CD14-positive monocyte (primary cell): ENCODE data around the gene FBXO34. TPM values are rescaled to one million over a fixed set of nuclear protein-coding genes. Genes with fewer than 3 reads are reported as not detected.

Source experiments
- DNase-seq, 3 donors: peaks; one replicate each; pipeline ENCODE4 v3.0.0-alpha.2; 2011 to 2022
- H2AFZ ChIP-seq: 2 replicates; pipeline ENCODE4 v1.6.0; 2012; ENCODE audit warnings: mild to moderate bottlenecking, low read depth, low read length, inconsistent platforms; ENCODE audit not compliant: insufficient read depth, poor library complexity, severe bottlenecking
- H3K27ac ChIP-seq, 2 donors: 1 replicate in 1 of 2; 2 replicates in 1 of 2; pipeline ENCODE4 v1.5.1; 2012 to 2013; ENCODE audit warnings: low read length in 2 of 2, control low read depth in 1 of 2, inconsistent platforms in 1 of 2, low read depth in 1 of 2, mild to moderate bottlenecking in 1 of 2
- H3K27me3 ChIP-seq, 2 donors: one replicate each; pipeline versions ENCODE4 v1.6.0 to v1.6.1; 2011 to 2013; ENCODE audit warnings: low read length in 2 of 2; ENCODE audit not compliant: control insufficient read depth in 2 of 2, insufficient read depth in 2 of 2
- H3K36me3 ChIP-seq, 2 donors: replicated peaks in 1 of 2; 1 replicate in 1 of 2; 2 replicates in 1 of 2; pipeline versions ENCODE4 v1.5.1 to v1.6.1; 2012 to 2013; ENCODE audit warnings: low read length in 2 of 2, control low read depth in 1 of 2, inconsistent platforms in 1 of 2, mild to moderate bottlenecking in 1 of 2; ENCODE audit not compliant: insufficient read depth in 2 of 2, control insufficient read depth in 1 of 2
- H3K4me1 ChIP-seq, 2 donors: 1 replicate in 1 of 2; 2 replicates in 1 of 2; pipeline versions ENCODE4 v1.5.1 to v1.6.1; 2012 to 2013; ENCODE audit warnings: low read length in 2 of 2, control low read depth in 1 of 2, inconsistent platforms in 1 of 2, mild to moderate bottlenecking in 1 of 2, moderate library complexity in 1 of 2; ENCODE audit not compliant: insufficient read depth in 2 of 2, control insufficient read depth in 1 of 2
- H3K4me2 ChIP-seq: replicated peaks from 2 replicates; pipeline ENCODE3; 2012; ENCODE audit warnings: low read length, moderate library complexity, mild to moderate bottlenecking; ENCODE audit not compliant: poor library complexity, severe bottlenecking; ENCODE audit errors: extremely low read depth
- H3K4me3 ChIP-seq, 3 experiments: fragments of 200-600 bp in 1 of 3; sonication (generic) in 1 of 3; replicated peaks in 1 of 3; 1 replicate in 2 of 3; 2 replicates in 1 of 3; pipeline ENCODE4 v1.5.1; 2011 to 2013; ENCODE audit warnings: low read length in 3 of 3, mild to moderate bottlenecking in 3 of 3, control low read depth in 2 of 3, low read depth in 2 of 3, inconsistent platforms in 1 of 3, moderate library complexity in 1 of 3
- H3K79me2 ChIP-seq: 2 replicates; pipeline ENCODE4 v1.6.0; 2012; ENCODE audit warnings: mild to moderate bottlenecking, control low read depth, inconsistent platforms, low read length, moderate library complexity; ENCODE audit not compliant: insufficient read depth
- H3K9ac ChIP-seq: 2 replicates; pipeline ENCODE4 v1.6.0; 2017; ENCODE audit warnings: low read length, mild to moderate bottlenecking; ENCODE audit not compliant: insufficient read depth, poor library complexity, severe bottlenecking
- H3K9me3 ChIP-seq, 2 donors: replicated peaks in 1 of 2; 1 replicate in 1 of 2; 2 replicates in 1 of 2; pipeline versions ENCODE4 v1.5.1 to v1.6.1; 2012 to 2013; ENCODE audit warnings: low read length in 2 of 2, control low read depth in 1 of 2; ENCODE audit not compliant: control insufficient read depth in 1 of 2, insufficient read depth in 1 of 2
- H4K20me1 ChIP-seq: 2 replicates; pipeline ENCODE4 v1.6.0; 2012; ENCODE audit warnings: mild to moderate bottlenecking, low read length, control low read depth, moderate library complexity; ENCODE audit not compliant: insufficient read depth
- H3K27ac Mint-ChIP-seq, 7 donors: one replicate each; pipeline ENCODE4 v1.8.0; 2020; ENCODE audit warnings: mild to moderate bottlenecking in 7 of 7, mixed read lengths in 7 of 7, moderate library complexity in 6 of 7, inconsistent platforms in 2 of 7
- H3K27me3 Mint-ChIP-seq, 3 donors: one replicate each; pipeline ENCODE4 v1.8.0; 2021 to 2022; ENCODE audit warnings: low read depth in 3 of 3, mild to moderate bottlenecking in 3 of 3, mixed read lengths in 3 of 3, moderate library complexity in 3 of 3, inconsistent platforms in 1 of 3
- H3K36me3 Mint-ChIP-seq, 2 donors: one replicate each; pipeline ENCODE4 v1.8.0; 2020; ENCODE audit warnings: mixed read lengths in 2 of 2, inconsistent platforms in 1 of 2, mild to moderate bottlenecking in 1 of 2
- H3K4me1 Mint-ChIP-seq: one replicate; pipeline ENCODE4 v1.8.0; 2020; ENCODE audit warnings: mild to moderate bottlenecking, mixed read lengths
- H3K4me3 Mint-ChIP-seq, 2 donors: one replicate each; pipeline ENCODE4 v1.8.0; 2020; ENCODE audit warnings: mild to moderate bottlenecking in 2 of 2, mixed read lengths in 2 of 2, moderate library complexity in 1 of 2
- H3K9me3 Mint-ChIP-seq, 7 donors: one replicate each; pipeline ENCODE4 v1.8.0; 2020 to 2022; ENCODE audit warnings: mixed read lengths in 7 of 7, mild to moderate bottlenecking in 6 of 7, moderate library complexity in 6 of 7, inconsistent platforms in 2 of 7
- WGBS: methylation state at CpG from one replicate; pipeline ENCODE4 v1.1.5; 2013; ENCODE audit warnings: missing lambda C conversion rate; ENCODE audit not compliant: insufficient coverage; 5-methylcytosine and 5-hydroxymethylcytosine counted together
- intact Hi-C, 2 donors: fragments of 100-400 bp; cut with micrococcal nuclease; formaldehyde crosslinking; loops; one replicate each; pipeline versions ENCODE4 v1.15.0 to v1.15.1; 2023
- polyA plus RNA-seq, 3 donors: library from polyadenylated mRNA; depleted of rRNA in 1 of 3; unstranded in 2 of 3; stranded (reverse) in 1 of 3; fragments of 300-500 nt in 2 of 3; fragments of >200 nt in 1 of 3; fragmentation: Illumina TruSeq in 2 of 3; gene quantifications; 1 replicate in 2 of 3; 2 replicates in 1 of 3; pipeline ENCODE4 v1.2.3, GENCODE V29; 2012 to 2021
- TF ChIP-seq, protein P1 (sequence below): fragments of 200-600 bp; IDR thresholded peaks from one replicate; pipeline ENCODE4 v1.8.0; 2022; ENCODE audit warnings: antibody characterized with exemption, mild to moderate bottlenecking

Gene FBXO34
- polyA plus RNA-seq, 3 donors: 10.3 to 18.1 (median 17.3) TPM

DNA sequence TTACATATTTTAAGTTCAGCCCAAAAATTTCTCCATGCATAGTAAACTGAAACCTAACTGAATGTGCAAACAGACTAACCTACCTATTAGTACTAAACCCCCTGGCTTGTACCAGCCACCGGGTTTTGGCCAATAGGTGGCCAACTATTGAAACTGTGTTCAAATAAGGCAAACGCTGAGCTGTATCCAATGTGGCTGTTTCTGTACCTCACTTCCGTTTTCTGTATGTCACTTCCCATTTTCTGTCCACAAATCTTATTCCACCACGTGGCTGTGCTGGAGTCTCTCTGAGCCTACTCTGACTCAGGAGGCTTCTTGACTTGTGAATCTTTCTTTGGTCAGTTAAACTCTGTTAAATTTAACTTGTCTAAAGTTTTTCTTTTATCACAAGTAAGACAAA is 6.0 kb upstream of the FBXO34 start:
- Mint-ChIP-seq H3K27me3 (peaks cover 2 to 7% (median 4%) of the 10 kb centered on the region in 3 donors), H3K36me3 (peaks cover 0 to 4% of the 10 kb centered on the region in 2 donors), H3K4me1 (peaks cover 5% of the 10 kb centered on the region), H3K27ac (peak overlapping the region; percentile 51 to 86 (median 73)), H3K9me3 (peaks cover 7 to 15% (median 13%) of the 10 kb centered on the region in 7 donors), H3K4me3 (no peak overlapping the region)
- Histone ChIP-seq H3K79me2 (no peaks in the 10 kb centered on the region), H3K9me3 (peaks cover 0 to 10% of the 10 kb centered on the region in 2 donors), H3K4me1 (peaks cover 0 to 6% of the 10 kb centered on the region in 2 donors), H3K27ac (peak overlapping the region in 1 of 2 donors; percentile 15), H3K27me3 (peaks cover 0 to 2% of the 10 kb centered on the region in 2 donors), H2AFZ (no peak overlapping the region), H4K20me1 (no peaks in the 10 kb centered on the region), H3K9ac (no peak overlapping the region), H3K4me2 (no peak overlapping the region), H3K4me3 (peak overlapping the region in 1 of 3 experiments; percentile 9), H3K36me3 (no peaks in the 10 kb centered on the region)
- peak; percentile 84 to 95 (median 85) for DNase-seq
- TF ChIP-seq, protein P1, sequence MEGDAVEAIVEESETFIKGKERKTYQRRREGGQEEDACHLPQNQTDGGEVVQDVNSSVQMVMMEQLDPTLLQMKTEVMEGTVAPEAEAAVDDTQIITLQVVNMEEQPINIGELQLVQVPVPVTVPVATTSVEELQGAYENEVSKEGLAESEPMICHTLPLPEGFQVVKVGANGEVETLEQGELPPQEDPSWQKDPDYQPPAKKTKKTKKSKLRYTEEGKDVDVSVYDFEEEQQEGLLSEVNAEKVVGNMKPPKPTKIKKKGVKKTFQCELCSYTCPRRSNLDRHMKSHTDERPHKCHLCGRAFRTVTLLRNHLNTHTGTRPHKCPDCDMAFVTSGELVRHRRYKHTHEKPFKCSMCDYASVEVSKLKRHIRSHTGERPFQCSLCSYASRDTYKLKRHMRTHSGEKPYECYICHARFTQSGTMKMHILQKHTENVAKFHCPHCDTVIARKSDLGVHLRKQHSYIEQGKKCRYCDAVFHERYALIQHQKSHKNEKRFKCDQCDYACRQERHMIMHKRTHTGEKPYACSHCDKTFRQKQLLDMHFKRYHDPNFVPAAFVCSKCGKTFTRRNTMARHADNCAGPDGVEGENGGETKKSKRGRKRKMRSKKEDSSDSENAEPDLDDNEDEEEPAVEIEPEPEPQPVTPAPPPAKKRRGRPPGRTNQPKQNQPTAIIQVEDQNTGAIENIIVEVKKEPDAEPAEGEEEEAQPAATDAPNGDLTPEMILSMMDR: peak; percentile 41
- 42% methylated on average over 2 of the region's 4 CpGs for WGBS
- intact Hi-C loops: no loop called here

DNA sequence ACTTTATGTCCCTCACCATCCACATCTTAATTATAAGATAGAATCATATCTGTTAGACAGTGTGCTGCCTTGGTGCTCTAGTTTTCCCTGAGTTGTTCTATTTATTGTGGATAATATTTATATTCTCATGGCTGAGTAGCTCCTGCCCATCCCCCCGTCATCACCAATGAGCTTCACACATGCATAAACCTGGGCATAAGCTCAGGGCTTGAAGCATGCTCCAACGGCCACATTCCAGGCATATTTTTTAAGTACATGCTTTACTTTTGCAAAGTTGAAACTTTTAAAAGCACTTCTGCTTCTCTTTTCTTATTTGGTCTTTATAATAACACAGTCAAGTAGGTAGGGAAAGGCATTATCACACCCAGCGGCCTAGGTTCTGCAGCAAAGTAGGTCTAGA is 3.4 kb upstream of the FBXO34 start:
- Histone ChIP-seq H3K36me3 (no peaks in the 10 kb centered on the region), H2AFZ (no peak overlapping the region), H3K27ac (no peak overlapping the region), H3K27me3 (no peaks in the 10 kb centered on the region), H4K20me1 (peaks cover 6% of the 10 kb centered on the region), H3K9me3 (peaks cover 0 to 10% of the 10 kb centered on the region in 2 donors), H3K4me1 (peaks cover 11 to 15% of the 10 kb centered on the region in 2 donors), H3K4me3 (no peak overlapping the region), H3K9ac (no peak overlapping the region), H3K4me2 (no peak overlapping the region), H3K79me2 (peaks cover 12% of the 10 kb centered on the region)
- Mint-ChIP-seq H3K27me3 (peaks cover 0 to 5% (median 0%) of the 10 kb centered on the region in 3 donors), H3K4me1 (peaks cover 19% of the 10 kb centered on the region), H3K9me3 (peaks cover 7 to 15% (median 13%) of the 10 kb centered on the region in 7 donors), H3K4me3 (no peak overlapping the region), H3K27ac (no peak overlapping the region), H3K36me3 (peaks cover 0 to 4% of the 10 kb centered on the region in 2 donors)
- WGBS: 100% methylated on average over 1 of the region's 3 CpGs
- TF ChIP-seq, protein P1: no peak
- no peak for DNase-seq
- intact Hi-C loops: no loop called here
